A549 (cell line): ENCODE measurements around the gene DOP1B. TPM values are rescaled to one million over a fixed set of nuclear protein-coding genes. Genes with fewer than 3 reads are reported as not detected.

Source experiments
- ATAC-seq, 2 experiments: fragments of 200-7000 bp in 1 of 2; fragments of >200 bp in 1 of 2; cut with Nextera tagmentation in 1 of 2; cut with Tn5 transposase in 1 of 2; 3 replicates each; pipeline versions ENCODE4 v1.8.0 to v1.9.1; 2018 to 2020; ENCODE audit warnings: mild to moderate bottlenecking in 1 of 2, moderate library complexity in 1 of 2
- CTCF ChIA-PET: fragments of 300-600 bp; sonication (Branson Sonifier 250); formaldehyde crosslinking; extraction: SDS; loops from one replicate; lab custom pipeline; 2021; ENCODE audit warnings: antibody characterized with exemption, inconsistent platforms; lab: Yijun Ruan, JAX
- POLR2A ChIA-PET: fragments of 350-600 bp; formaldehyde crosslinking; extraction: SDS; loops from one replicate; lab custom pipeline; 2021; ENCODE audit warnings: antibody characterized with exemption, inconsistent platforms; lab: Yijun Ruan, JAX
- DNase-seq, 2 experiments: peaks; one replicate each; pipeline versions ENCODE4 v3.0.0 to v3.0.0-alpha.2; 2011 to 2016; ENCODE audit warnings: low read depth in 1 of 2, low spot score in 1 of 2
- FAIRE-seq: peaks from 2 replicates; lab custom pipeline; 2011; peaks lifted over from hg19 to GRCh38; lab: Jason Lieb, UNC
- H3K27ac ChIP-seq, 2 experiments: fragments of >200 bp; sonication (Bioruptor Twin); formaldehyde crosslinking; 3 replicates each; pipeline ENCODE4 v1.5.1; 2016 to 2017
- H3K4me1 ChIP-seq: fragments of >200 bp; sonication (Bioruptor Twin); formaldehyde crosslinking; 3 replicates; pipeline ENCODE4 v1.6.1; 2016
- H3K4me2 ChIP-seq: fragments of >200 bp; sonication (Bioruptor Twin); formaldehyde crosslinking; 3 replicates; pipeline ENCODE4 v1.6.1; 2016
- H3K4me3 ChIP-seq: fragments of >200 bp; sonication (Bioruptor Twin); formaldehyde crosslinking; 3 replicates; pipeline ENCODE4 v1.5.1; 2016
- H3K9me3 ChIP-seq: fragments of >200 bp; sonication (Bioruptor Twin); formaldehyde crosslinking; 3 replicates; pipeline ENCODE4 v1.6.1; 2016
- BHLHE40 ChIP-seq: IDR thresholded peaks from 2 replicates; pipeline ENCODE4 v1.6.1; 2012; ENCODE audit warnings: low read depth, low read length, inconsistent platforms
- CHD4 ChIP-seq: fragments of 200-600 bp; sonication (generic); IDR thresholded peaks from 2 replicates; pipeline ENCODE4 v1.6.1; 2016; ENCODE audit warnings: antibody characterized with exemption, mild to moderate bottlenecking, borderline replicate concordance
- E2F6 ChIP-seq: IDR thresholded peaks from 2 replicates; pipeline ENCODE4 v1.6.1; 2012; ENCODE audit warnings: low read depth, borderline replicate concordance
- EHF ChIP-seq: fragments of 250-450 bp; sonication (Bioruptor Pico); IDR thresholded peaks from 2 replicates; pipeline ENCODE4 v1.5.0; 2020; ENCODE audit warnings: mild to moderate bottlenecking
- EP300 ChIP-seq, 2 experiments: fragments of >200 bp; sonication (Bioruptor Twin); formaldehyde crosslinking; IDR thresholded peaks; 2 replicates in 1 of 2; 3 replicates in 1 of 2; pipeline ENCODE4 v1.6.1; 2016 to 2017
- FOXS1 ChIP-seq: fragments of 250-450 bp; sonication (Bioruptor Pico); IDR thresholded peaks from 2 replicates; pipeline ENCODE4 v1.5.0; 2020; ENCODE audit warnings: mild to moderate bottlenecking, moderate library complexity
- GATA3 ChIP-seq: IDR thresholded peaks from 2 replicates; pipeline ENCODE4 v1.6.1; 2012; ENCODE audit warnings: borderline replicate concordance
- HEYL ChIP-seq: fragments of 250-450 bp; sonication (Bioruptor Pico); IDR thresholded peaks from 2 replicates; pipeline ENCODE4 v1.8.0; 2021; ENCODE audit warnings: mild to moderate bottlenecking, moderate library complexity
- HMGXB4 ChIP-seq: fragments of 250-450 bp; sonication (Bioruptor Pico); IDR thresholded peaks from 2 replicates; pipeline ENCODE4 v1.5.0; 2021; ENCODE audit warnings: mild to moderate bottlenecking, moderate library complexity, borderline replicate concordance
- HOXA7 ChIP-seq: fragments of 250-450 bp; sonication (Bioruptor Pico); IDR thresholded peaks from 2 replicates; pipeline ENCODE4 v1.5.0; 2020; ENCODE audit warnings: mild to moderate bottlenecking, moderate library complexity
- JUN ChIP-seq, 2 experiments: fragments of >200 bp; sonication (Bioruptor Twin); formaldehyde crosslinking; IDR thresholded peaks; 2 replicates in 1 of 2; 3 replicates in 1 of 2; pipeline ENCODE4 v1.6.1; 2016 to 2017
- KDM5A ChIP-seq: fragments of 200-600 bp; sonication (generic); IDR thresholded peaks from 2 replicates; pipeline ENCODE4 v1.6.1; 2016; ENCODE audit warnings: antibody characterized with exemption, mild to moderate bottlenecking
- MAZ ChIP-seq: fragments of 150-350 bp; IDR thresholded peaks from 2 replicates; pipeline ENCODE4 v1.6.1; 2014; ENCODE audit warnings: antibody characterized with exemption, low read depth, low read length, borderline replicate concordance
- NPAS2 ChIP-seq: fragments of 250-450 bp; sonication (Bioruptor Pico); IDR thresholded peaks from 2 replicates; pipeline ENCODE4 v1.8.0; 2022; ENCODE audit warnings: mild to moderate bottlenecking, moderate library complexity, borderline replicate concordance
- NR3C1 ChIP-seq: fragments of >200 bp; sonication (Bioruptor Twin); formaldehyde crosslinking; IDR thresholded peaks from 3 replicates; pipeline ENCODE4 v1.6.1; 2017
- RCOR1 ChIP-seq: fragments of 150-350 bp; IDR thresholded peaks from 2 replicates; pipeline ENCODE4 v1.6.1; 2014; ENCODE audit warnings: antibody characterized with exemption, low read length, low read depth
- RNF2 ChIP-seq: fragments of 200-600 bp; sonication (generic); IDR thresholded peaks from 2 replicates; pipeline ENCODE4 v1.6.1; 2016; ENCODE audit warnings: low read depth, mild to moderate bottlenecking, antibody characterized with exemption, moderate library complexity, borderline replicate concordance
- SMC3 ChIP-seq: fragments of >200 bp; sonication (Bioruptor Twin); formaldehyde crosslinking; IDR thresholded peaks from 3 replicates; pipeline ENCODE4 v1.6.1; 2018; ENCODE audit warnings: inconsistent platforms
- SREBF2 ChIP-seq: fragments of 450-650 bp; IDR thresholded peaks from 2 replicates; pipeline ENCODE4 v1.6.1; 2014; ENCODE audit warnings: mild to moderate bottlenecking, moderate library complexity
- TFCP2L1 ChIP-seq: fragments of 250-450 bp; sonication (Bioruptor Pico); IDR thresholded peaks from 2 replicates; pipeline ENCODE4 v1.5.0; 2021; ENCODE audit warnings: mild to moderate bottlenecking
- TP53 ChIP-seq: fragments of 250-450 bp; sonication (Bioruptor Pico); IDR thresholded peaks from 2 replicates; pipeline ENCODE4 v1.5.0; 2021; ENCODE audit warnings: mild to moderate bottlenecking, moderate library complexity
- USF2 ChIP-seq: fragments of 450-650 bp; IDR thresholded peaks from 2 replicates; pipeline ENCODE4 v1.6.1; 2014; ENCODE audit warnings: antibody characterized with exemption
- ZC3H11A ChIP-seq: fragments of 450-650 bp; IDR thresholded peaks from 2 replicates; pipeline ENCODE4 v1.6.1; 2014; ENCODE audit warnings: antibody characterized with exemption, mild to moderate bottlenecking
- WGBS: methylation state at CpG from one replicate; pipeline ENCODE4 v1.1.6; 2017; ENCODE audit errors: missing lambda C conversion rate; 5-methylcytosine and 5-hydroxymethylcytosine counted together
- polyA plus RNA-seq, 4 experiments: library from polyadenylated mRNA; depleted of rRNA in 3 of 4; stranded (reverse); fragments of >200 nt; fragmentation: RNase III in 1 of 4; extraction: RNeasy Plus Mini Kit Qiagen cat#74134 plus additional on column Dnase treatment in 1 of 4; gene quantifications; 2 replicates in 3 of 4; 3 replicates in 1 of 4; pipeline ENCODE4 v1.2.3, GENCODE V29; 2011 to 2017

Gene DOP1B
- polyA plus RNA-seq, 2 of the 4 experiments (the other 2 are of a cell fraction) = 2.8 to 3.5 TPM

GRCh38 chr21:36171741-36172331, 15.2 kb downstream of the DOP1B start:
- 80% methylated on average over 6 of the region's 9 CpGs for WGBS
- FAIRE-seq (no peak), DNase-seq (no peak)
- no peak overlapping the region for H3K4me3 ChIP-seq
- no peaks in the 10 kb centered on the region for H3K4me1 ChIP-seq
- CTCF ChIA-PET = interaction anchor here (1.0 to 2.5 kb wide), 2 partner anchors 38 to 47 kb away, joined by 3 to 10 read pairs; no protein-coding TSS in a partner anchor
- H3K27ac ChIP-seq = no peak overlapping the region
- H3K9me3 ChIP-seq = no peaks in the 10 kb centered on the region
- no peak overlapping the region for H3K4me2 ChIP-seq
- TF ChIP-seq RNF2 = no peak
- no peak for TF ChIP-seq HOXA7 (CRISPR knock-in tag)
- no peak for TF ChIP-seq HEYL
- TF ChIP-seq TP53 (CRISPR knock-in tag) = no peak
- TF ChIP-seq TFCP2L1 (CRISPR knock-in tag) = no peak
- TF ChIP-seq USF2 = no peak
- no peak for TF ChIP-seq HMGXB4 (CRISPR knock-in tag)
- no peak for TF ChIP-seq SREBF2
- TF ChIP-seq ZC3H11A = no peak
- TF ChIP-seq RCOR1 = no peak
- TF ChIP-seq KDM5A = no peak
- no peak for TF ChIP-seq SMC3
- TF ChIP-seq CHD4 = no peak
- no peak for TF ChIP-seq GATA3
- no peak for TF ChIP-seq NR3C1
- TF ChIP-seq EP300 (IDR thresholded peaks at IDR 0.05) = no peak
- no peak for TF ChIP-seq BHLHE40
- TF ChIP-seq NPAS2 (CRISPR knock-in tag) = no peak
- TF ChIP-seq FOXS1 (CRISPR knock-in tag) = no peak
- no peak for TF ChIP-seq EHF
- TF ChIP-seq, all 56 proteins: peak for 0
- POLR2A ChIA-PET = no interaction called here
- no peak for ATAC-seq

GRCh38 chr21:36174780-36175179, 18.2 kb downstream of the DOP1B start:
- 94% methylated on average over 6 of the region's 6 CpGs for whole genome bisulfite sequencing
- FAIRE-seq = no peak
- no peak for TF ChIP-seq JUN (IDR thresholded peaks at IDR 0.05)
- TF ChIP-seq KDM5A = no peak
- TF ChIP-seq E2F6 = no peak
- no peak for TF ChIP-seq MAZ
- TF ChIP-seq, all 56 proteins: peak for 0
- Histone ChIP-seq H3K4me1 (no peaks in the 10 kb centered on the region), H3K9me3 (no peaks in the 10 kb centered on the region), H3K27ac (no peak overlapping the region), H3K4me2 (no peak overlapping the region), H3K4me3 (no peak overlapping the region)
- CTCF ChIA-PET = no interaction called here
- DNase-seq (no peak), ATAC-seq (no peak)
- POLR2A ChIA-PET = no interaction called here
